Measurements from ENCODE around the gene NT5C3A. TPM values are rescaled to one million over a fixed set of nuclear protein-coding genes. Genes with fewer than 3 reads are reported as not detected.
A peak's percentile ranks its signal among the peaks of the same experiment; 100 is the strongest.

NT5C3A gene
- total and polyA plus RNA-seq, 9 of the 15 experiments (the other 6 are each of a cell fraction or from before 2014, with no cell fraction given), result 18.6 to 60.1 (median 40.0) TPM

- TF ChIP-seq ZNF318 (IDR thresholded peaks at IDR 0.05; ENCODE audit: borderline replicate concordance in 1 of 2, low read depth in 1 of 2) (no peak), CUX1 (CRISPR knock-in tag; IDR thresholded peaks at IDR 0.05) (no peak), TARDBP (IDR thresholded peaks at IDR 0.05) (peak; percentile 31; the same call in 1 of the 2 replicates), ZNF407 (IDR thresholded peaks at IDR 0.05; ENCODE audit: low read depth) (no peak)
Measured at GRCh38 chr7:33062023-33062781, at the start of gene NT5C3A (continued).
